Activated CD8-positive, alpha-beta memory T cell treated with anti-CD3 and anti-CD28 coated beads for 24 hours (primary cell): Measurements from ENCODE around the gene ABCB11.
"Not testable (repeated sequence)": the region's sequence is repeated elsewhere in the genome, so short reads cannot be mapped to it uniquely, and the experiment has no call there.

ENCODE experiments used
- DNase-seq: peaks from one replicate; pipeline ENCODE4 v3.0.0-alpha.2; 2020

Gene ABCB11

DNA sequence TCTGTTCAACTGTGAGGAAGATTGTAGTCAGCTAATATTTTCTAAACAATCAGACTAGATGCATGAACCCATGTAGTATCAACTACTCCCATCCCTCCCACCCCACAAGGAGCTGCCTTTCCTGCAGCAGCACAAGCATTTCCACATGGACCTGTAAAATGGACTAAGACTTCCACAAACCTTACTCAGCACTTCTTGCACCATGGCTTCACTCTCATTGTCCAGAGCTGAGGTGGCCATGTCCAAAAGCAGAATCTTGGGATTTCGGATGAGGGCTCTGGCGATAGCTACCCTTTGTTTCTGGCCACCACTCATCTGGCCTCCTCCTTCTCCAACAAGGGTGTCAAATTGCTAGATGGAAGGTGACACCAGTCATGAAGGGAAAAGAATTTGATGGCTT, 61.3 kb downstream of the ABCB11 start:
- DNase-seq, result no peak

DNA sequence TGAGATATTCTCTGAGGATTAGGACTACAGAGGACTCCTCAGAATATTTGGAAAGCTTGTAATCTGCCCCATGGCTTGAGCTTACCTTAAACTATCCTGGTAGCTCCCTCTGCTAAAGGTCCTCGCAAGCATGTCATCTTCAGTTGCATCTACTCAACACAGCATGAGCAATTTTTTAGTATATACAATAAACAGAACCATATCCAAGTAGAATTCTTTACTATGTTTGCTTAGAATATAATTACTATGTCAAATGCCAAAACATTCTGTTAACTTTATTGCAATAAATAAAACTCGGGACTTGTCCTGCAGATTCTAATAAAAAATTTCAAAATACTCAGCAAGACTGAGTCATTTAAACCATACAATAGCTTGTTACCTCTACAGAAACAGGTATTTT, 62.8 kb downstream of the ABCB11 start:
- DNase-seq, result no peak

DNA sequence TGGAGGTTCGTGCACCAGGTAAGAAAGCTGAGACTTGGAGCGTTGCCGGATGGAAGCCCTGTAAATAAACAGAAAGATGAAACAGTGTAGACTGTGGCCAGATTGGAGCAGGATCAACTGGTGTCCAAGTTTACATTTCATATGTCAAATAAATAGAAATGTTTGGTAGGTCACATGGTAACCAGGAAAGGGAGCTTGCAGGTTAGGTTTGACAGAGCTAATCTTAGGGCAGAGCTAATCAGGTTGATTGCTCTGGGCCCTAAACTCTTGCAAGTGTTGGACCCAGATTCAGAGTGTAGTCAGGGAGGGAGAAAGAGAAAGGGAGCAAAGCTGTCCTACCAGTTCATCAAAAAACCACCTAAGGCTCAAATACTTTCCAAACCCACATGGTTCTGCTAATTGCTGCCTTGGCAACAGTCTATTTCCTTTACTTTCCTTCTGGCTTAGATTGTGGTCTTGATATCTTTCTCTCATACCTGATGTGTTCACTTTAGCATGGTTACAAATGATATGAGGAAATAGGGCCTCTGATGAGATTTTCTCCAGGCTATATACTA, 66.8 kb downstream of the ABCB11 start:
- DNase-seq, result no peak

DNA sequence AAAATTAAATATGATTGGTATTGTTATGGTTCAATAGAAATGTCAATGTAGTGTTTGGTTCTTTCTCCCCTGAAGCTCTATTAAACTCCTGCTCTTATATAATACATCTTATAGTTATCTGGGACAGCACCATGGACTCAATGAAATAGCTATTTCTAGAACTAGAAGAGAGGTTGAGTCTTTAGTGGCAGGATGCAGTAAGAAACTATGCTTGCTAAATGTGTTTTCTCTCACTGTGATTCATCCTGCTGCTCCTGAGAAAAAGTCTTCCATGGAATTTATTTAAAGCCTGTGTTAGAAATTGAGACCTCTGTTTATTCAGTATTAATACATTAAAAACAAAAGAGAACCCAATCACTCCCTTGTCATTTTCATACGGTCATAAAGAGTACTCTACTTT, 68.5 kb downstream of the ABCB11 start:
- no peak for DNase-seq

DNA sequence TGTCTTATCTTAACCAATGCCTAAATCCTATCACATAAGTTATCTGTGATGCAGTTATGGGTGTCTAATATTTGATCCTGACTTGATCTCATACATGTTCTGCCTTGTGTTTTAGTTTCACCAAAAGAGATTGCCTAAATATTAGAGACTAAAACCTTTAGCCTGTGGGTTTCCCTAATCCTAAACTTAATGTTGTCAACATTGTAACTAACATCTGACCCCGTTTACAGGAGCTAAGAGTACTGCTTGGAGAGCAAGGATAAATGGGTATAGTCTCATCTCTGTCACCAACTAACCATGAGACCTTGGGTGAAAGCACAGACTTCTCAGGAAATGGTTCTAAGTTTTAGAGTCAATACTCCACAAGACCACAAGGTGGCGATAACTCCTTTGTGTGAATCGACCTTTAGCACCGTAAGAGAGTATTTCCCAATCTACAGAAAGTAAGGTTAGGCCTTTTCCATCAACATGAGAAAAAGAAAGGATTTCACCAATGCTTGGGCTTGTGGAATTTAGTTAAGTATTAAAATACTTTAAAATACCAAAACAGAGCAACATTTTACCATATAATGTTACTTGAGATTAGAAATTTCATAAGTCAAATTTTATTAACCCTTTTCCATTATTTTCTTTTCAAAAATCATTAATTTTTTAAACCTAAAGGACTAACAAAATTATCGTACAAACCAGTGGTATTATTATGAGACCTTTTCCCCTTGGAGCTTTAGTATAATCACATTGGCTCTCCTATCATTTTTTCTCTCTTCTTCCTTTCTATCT, 69.5 kb downstream of the ABCB11 start:
- DNase-seq, result no peak

DNA sequence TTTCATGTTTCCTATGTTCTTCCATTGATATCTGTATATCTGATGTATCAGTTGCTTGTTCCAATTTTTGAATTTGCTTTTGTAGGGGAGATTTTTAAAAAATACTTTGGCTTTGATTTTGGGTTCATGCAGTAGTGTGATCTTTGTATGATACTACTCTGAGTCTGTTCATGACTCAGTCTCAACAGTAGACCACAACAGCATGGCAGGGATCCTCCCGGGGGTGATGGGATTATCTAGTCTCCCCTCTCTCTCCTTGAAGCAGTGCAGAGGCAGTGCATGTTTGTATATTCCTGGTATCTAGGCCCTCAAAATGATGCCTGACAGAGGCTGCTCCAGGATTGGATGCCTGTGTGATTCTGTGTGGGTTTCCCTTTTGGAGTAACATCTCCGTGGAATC, 74.7 kb downstream of the ABCB11 start:
- DNase-seq, result no peak

DNA sequence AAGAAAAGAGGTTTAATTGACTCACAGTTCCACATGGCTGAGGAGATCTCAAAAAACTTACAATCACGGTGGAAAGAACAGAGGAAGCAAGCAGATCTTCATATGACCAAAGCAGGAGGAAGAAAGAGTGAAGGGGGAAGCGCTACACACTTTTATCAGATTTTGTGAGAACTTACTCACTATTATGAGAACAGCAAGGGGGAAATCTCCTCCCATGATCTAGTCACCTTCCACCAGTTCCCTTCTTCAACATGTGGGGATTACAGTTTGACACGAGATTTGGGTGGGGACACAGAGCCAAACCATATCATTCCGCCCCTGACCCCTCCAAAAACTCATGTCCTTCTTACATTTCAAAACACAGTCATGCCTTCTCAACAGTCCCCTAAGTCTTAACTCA, 75.8 kb downstream of the ABCB11 start:
- no peak for DNase-seq

DNA sequence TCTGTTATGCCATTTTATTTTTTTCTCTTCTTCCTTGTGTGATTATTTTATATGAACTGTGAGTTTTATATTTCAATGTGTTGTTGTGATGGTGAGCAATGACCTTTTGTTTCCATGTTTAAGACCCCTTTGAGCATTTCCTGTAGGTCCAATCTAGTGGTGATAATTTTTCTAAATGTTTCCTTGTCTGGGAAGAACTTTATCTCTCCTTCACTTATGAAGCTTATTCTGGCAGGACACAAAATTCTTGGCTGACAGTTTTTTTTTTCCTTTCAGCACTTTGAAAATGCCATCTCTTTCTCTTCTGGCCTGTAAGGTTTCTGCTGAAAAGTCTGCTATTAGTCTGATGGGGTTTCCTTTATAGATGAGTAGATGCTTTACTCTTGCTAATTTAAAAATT, 76.9 kb downstream of the ABCB11 start:
- no peak for DNase-seq

DNA sequence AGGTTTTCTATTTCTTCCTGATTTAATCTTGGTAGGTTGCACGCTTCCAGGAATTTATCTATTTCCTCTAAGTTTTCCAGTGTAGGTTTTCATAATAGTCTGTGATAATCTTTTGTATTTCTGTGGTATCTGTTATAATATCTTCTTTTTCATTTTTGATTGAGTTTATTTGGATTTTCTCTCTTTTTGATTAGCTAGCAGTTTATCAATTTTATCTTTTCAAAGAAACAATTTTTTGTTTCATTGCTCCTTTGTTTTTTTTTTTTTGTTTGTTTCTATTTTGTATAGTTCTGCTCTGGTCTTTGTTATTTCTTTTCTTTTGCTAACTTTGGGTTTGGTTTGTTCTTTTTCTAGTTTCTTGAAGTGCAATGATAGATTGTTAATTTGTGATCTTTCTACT, 78.7 kb downstream of the ABCB11 start:
- DNase-seq, result no peak

DNA sequence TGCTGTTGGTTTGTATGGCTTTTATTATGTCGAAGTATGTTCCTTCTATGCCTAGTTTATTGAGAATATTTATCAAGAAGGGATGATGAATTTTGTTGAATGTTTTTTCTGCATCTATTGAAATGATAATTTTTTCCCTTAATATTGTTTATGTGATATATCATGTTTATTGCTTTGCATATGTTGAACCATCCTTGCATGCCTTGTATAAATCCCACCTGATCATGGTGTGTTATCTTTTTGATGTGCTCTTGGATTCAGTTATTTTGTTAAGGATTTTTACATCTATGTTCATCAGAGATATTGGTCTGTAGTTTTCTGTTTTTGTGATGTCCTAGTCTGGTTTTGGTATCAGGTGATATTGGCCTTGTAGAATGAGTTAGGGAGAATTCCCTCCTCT, 79.3 kb downstream of the ABCB11 start:
- no peak for DNase-seq

DNA sequence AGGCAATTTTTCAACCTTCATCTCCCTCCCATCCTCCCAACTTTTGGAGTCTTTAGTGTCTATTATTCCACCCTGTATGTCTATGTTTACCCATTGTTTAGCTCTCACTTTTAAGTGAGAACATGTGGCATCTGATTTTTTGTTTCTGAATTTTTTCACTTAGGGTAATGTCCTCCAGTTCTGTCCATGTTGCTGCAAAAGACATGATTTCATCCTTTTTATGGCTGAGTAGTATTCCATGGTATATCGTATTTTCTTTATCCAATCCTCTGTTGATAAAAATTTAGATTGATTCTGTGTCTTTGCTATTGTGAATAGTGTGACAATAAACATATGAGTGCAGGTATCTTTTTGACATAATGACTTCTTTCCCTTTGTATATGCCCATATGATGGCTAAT, 81.8 kb downstream of the ABCB11 start:
- no peak for DNase-seq

DNA sequence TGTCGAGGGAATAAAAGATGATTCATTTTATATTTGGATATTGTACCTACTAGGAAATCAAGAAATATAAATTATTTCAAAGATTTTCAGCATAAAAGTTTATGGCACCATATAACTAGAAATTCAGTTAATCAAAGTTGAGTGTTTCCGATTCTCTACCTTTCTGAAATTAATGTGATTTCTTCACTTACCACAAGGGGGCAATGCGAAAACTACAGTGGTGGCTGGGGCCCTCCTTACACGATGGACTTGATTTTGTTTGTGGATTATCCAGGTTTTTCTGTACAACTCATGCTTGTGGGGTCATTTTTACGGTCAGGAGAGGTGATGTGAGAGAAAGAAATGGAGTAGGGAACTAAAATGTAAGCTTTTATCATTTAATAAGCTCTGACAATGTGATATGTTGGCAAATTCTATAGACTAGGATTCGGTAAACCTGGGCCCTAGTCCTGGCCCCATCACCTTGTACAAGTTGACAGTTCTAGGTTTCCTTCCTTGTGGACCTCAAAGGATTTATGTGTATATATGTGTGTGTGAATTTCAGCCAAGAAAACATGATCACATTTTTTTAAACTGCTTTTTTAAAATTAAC, 82.4 kb downstream of the ABCB11 start:
- DNase-seq, result no peak

DNA sequence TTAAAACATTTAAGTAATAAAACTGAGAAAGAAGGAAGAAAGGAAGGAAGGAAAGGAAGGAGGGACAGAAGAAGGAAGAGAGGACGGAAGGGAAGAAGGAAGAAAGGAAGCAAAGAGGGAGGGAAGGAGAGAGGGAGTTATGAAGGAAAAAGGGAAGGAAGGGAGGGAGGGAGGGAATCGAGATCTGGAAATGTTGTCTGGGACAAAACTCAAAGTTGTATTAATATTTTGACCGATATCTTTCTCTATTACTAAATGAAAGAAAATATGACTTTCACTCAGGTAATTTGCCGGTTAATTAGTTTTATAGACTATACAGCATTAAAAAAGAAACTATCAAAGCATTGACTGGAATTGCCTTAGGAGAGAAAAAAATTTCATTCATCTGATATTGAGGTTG, 85.6 kb downstream of the ABCB11 start:
- DNase-seq, result no peak

DNA sequence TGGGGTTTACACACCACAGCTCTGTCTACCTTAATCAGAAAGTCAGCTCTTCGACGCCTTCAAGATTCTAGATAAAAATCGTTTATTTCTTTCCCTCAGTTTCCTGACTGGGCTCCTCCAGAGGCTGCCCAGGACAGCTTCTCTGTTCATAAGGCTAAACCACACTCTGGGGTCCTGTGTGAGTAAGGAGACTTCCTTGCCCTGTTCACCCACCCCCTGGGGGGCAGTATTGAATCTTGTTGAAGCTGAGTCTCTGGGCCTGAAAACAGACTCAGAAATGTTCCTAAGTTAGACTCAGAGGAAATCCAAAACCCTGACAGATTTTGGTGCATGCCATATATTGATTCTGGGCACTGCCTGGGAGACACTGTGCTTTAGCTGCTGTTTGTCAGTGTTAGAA, 87.1 kb downstream of the ABCB11 start:
- DNase-seq, result no peak

DNA sequence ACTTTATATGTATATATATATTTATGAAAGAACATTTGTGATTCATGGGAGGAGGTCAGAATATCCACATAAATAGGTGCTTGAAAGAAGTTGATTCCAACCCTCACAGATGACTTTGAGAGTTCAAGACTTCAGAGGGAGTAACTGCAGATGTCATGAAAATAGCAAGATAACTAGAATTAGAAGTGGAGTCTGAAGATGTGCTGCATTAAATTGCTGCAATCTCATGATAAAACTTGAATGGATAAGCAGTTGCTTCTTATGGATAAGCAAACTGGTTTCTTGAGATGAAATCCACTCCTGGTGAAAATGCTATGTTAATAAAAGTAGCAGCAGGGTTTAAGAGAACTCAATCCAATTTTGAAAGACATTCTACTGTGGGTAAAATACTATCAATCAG, 89.8 kb downstream of the ABCB11 start:
- DNase-seq, result no peak

DNA sequence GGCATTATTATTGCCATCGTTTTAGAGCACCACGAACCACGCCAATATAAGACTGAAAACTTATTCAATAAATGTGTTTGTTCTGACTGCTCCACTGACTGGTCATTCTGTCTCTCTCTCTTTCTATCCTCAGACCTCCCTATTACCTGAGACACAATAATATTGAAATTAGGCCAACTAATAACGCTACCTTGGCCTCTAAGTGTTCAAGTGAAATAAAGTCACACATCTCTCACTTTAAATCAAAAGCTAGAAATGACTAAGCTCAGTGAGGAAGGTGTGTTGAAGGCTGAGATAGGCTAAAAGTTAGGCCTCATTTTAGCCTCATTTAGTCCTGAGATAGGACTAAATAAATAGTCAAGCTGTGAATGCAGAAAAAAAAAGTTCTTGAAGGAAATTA, 91.2 kb downstream of the ABCB11 start:
- no peak for DNase-seq

DNA sequence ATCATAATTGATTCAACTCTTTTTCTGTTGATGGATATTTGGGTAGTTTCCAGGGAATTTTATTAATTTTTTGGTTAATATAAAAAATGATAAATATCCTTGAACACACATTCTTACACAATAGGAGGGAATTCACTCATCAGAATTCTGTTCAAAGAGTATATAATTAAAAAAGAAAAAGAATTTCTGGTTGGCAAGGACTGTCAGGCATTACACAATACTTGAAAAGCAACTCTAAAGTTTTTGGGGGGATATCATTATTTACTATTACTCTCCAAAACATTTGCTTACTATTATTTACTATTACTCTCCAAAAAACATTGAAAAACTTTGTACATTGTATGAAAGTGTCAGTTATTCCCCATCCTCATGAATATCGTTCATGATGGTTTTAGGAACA, 92.1 kb downstream of the ABCB11 start:
- DNase-seq, result no peak

DNA sequence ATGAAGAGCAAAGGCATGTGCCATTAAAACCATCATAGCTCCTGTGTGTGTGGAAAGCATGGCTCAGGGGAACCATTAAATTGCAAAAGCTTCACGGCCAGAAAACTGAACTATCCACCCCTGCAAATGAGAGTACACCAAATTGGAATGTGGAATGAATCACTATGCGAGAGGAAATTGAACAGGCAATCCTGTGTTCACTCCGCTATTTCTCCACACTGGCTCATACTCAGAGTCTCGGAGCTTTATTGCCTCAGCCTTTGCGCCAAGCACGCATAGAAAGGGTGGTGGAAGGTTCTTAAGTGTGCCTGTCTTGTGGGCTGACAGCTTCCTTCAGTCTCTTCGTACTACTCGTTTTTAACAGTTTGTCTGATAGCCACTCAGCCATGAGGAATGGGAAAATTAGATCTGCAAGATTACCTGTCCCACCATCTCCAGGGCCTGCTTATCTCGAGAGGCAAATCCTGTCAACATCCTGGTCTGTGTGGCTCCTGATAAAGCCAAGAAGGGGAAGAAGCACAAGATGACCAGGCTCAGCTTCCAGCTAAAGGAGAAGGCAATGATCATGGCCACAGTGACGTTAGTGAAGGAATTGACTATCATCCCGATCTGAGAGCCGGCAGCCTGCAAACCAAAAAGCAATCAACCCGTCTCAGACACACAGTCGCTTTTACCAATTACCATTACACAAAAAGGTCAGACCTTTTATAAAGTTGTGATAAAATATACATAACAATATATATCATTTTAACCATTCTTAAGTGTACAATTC, 95.1 kb downstream of the ABCB11 start:
- no peak for DNase-seq

DNA sequence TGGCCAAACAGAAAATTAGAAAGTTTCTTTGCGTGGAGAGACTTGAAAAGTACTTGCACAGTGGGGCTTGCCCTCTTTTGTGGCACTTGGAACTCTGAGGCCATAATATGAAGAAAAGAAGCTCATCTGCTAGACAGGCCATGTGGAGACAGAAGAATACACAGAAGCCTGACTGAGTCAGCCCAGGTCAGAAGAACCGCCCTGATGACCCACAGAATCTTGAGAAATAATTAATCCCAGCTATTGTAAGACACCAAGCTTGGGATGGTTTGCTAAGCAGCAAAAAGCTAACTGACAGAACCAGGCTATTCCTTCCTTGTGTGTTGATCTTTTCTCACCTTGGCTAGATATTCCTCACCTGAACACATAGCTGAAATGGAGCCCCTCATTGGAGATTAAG, 96.3 kb downstream of the ABCB11 start:
- DNase-seq, result no peak

DNA sequence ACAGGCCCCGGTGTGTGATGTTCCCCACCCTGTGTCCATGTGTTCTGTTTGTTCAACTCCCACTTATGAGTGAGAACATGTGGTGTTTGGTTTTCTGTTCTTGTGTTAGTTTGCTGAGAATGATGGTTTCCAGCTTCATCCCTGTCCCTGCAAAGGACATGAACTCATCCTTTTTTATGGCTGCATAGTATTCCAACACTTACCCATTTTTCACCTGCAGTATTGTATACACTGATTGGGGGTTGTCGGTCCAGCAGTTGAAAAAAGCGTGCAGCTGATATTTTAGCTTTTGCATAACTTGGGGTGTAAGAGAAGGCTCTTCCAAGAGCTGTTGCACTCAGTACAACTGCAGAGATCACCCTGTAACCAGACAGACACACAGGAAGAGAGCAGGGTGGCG, 99.0 kb downstream of the ABCB11 start:
- DNase-seq, result not testable (repeated sequence)

DNA sequence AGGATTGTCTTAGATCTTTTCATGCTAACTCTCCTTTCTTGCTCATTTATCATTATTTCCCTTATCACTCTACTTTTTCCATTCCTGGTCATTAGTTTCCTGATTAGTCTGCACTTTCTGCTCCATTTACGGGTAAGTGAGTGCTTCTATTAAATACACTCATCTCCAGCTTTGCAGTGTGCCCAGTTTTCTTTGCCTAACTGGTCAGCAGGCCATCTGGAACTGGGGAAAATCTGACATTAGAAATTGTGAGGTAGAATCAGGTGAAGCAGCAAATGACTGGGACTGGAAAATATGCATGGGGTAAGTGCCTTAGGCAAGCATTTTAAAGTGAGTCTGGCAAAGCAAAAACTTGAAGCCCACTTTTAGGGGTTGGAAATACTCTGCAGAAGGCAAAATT, 100.9 kb downstream of the ABCB11 start:
- no peak for DNase-seq

DNA sequence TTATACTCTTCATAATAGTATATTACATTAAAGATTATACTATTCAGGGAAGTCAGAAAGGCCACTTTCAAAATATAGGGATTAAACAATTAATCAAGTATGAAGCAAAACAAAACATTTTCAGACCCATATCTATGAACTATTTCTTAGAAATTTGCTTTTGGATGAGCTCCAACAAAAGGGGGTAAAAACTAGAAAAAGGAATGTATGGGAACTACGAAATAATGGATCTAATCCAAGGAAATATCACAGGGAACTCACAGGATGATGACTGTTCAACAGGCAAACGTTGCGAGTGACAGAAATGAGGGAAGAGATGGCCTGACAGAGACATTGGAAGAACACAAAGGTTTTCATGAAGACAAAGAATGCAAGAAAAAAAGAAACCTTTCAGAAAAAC, 102.1 kb downstream of the ABCB11 start:
- no peak for DNase-seq

DNA sequence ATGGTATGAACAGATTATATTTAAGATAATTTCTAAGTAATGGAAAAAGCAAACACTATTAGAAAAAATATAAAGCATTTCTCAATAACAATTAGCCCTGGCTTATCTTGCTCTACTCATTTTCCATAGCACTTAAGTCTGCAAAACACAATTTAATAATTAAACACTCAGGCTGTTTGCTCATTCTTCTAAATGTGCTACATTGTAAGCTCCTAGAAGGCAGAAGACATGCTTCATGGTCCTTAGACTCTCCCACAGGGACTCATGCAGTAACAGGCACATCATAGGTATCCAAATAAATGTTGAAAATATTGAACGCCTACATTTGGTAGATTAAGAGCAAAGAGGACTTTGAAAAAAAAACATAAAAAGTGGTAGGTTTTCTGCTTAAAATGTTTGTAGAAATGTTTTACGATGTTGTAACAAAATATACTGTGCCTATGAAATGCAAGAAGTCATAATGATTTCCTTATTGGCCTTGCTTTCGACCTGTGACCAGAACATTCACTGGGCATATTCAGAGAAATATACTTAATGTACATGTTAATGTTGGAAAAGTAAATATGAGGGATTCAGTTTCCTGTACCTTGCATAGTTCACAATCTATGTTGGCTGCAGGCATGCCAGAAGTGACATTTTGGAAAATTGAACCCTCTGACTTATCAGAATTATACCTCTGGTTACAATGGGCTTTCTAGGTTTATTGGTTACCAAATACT, 102.9 kb downstream of the ABCB11 start:
- DNase-seq, result no peak
